Central memory CD4-positive, alpha-beta T cell (primary cell): ENCODE measurements around the gene SLC1A4.
"Not testable (repeated sequence)": the region's sequence is repeated elsewhere in the genome, so short reads cannot be mapped to it uniquely, and the experiment has no call there.

Experiments used
- DNase-seq: peaks from one replicate; pipeline ENCODE4 v3.0.0; 2022

Gene SLC1A4

GRCh38 chr2:64966017-64966416, 23.2 kb upstream of the SLC1A4 start:
- DNase-seq: no peak

GRCh38 chr2:64966839-64967238, 22.4 kb upstream of the SLC1A4 start:
- no peak for DNase-seq

GRCh38 chr2:64967601-64968000, 21.6 kb upstream of the SLC1A4 start:
- DNase-seq: no peak

- not testable (repeated sequence) for DNase-seq
Measured at GRCh38 chr2:64969086-64969485, 20.1 kb upstream of the SLC1A4 start.

GRCh38 chr2:64970495-64970894, 18.7 kb upstream of the SLC1A4 start:
- DNase-seq: no peak

GRCh38 chr2:64972426-64972825, 16.8 kb upstream of the SLC1A4 start:
- no peak for DNase-seq

GRCh38 chr2:64972876-64973275, 16.3 kb upstream of the SLC1A4 start:
- DNase-seq: no peak

- DNase-seq: no peak
Measured at GRCh38 chr2:64975232-64975821, 13.9 kb upstream of the SLC1A4 start.

- no peak for DNase-seq
Measured at GRCh38 chr2:64976276-64976675, 12.9 kb upstream of the SLC1A4 start.

GRCh38 chr2:64978514-64979268, 10.5 kb upstream of the SLC1A4 start:
- DNase-seq: no peak

GRCh38 chr2:64979744-64980143, 9.5 kb upstream of the SLC1A4 start:
- DNase-seq: no peak

GRCh38 chr2:64980183-64980582, 9.0 kb upstream of the SLC1A4 start:
- no peak for DNase-seq

- no peak for DNase-seq
Measured at GRCh38 chr2:64982311-64982857, 6.8 kb upstream of the SLC1A4 start.

- no peak for DNase-seq
Measured at GRCh38 chr2:64982932-64983331, 6.3 kb upstream of the SLC1A4 start.

- no peak for DNase-seq
Measured at GRCh38 chr2:64985447-64985846, 3.8 kb upstream of the SLC1A4 start.

- no peak for DNase-seq
Measured at GRCh38 chr2:64987001-64987955, 1.9 kb upstream of the SLC1A4 start.

GRCh38 chr2:64987956-64988419, 1.2 kb upstream of the SLC1A4 start:
- no peak for DNase-seq

GRCh38 chr2:64988420-64989125, 626 bp upstream of the SLC1A4 start:
- peak; percentile 67 for DNase-seq

- no peak for DNase-seq
Measured at GRCh38 chr2:64989982-64990614, 899 bp downstream of the SLC1A4 start.

GRCh38 chr2:64990876-64991275, 1.7 kb downstream of the SLC1A4 start:
- no peak for DNase-seq

- DNase-seq: no peak
Measured at GRCh38 chr2:64992218-64992617, 3.0 kb downstream of the SLC1A4 start.

- DNase-seq: no peak
Measured at GRCh38 chr2:64992990-64993389, 3.8 kb downstream of the SLC1A4 start.
